Stimulated activated CD4-positive, alpha-beta T cell treated with anti-CD3 and anti-CD28 coated beads, Interleukin-15, amount 100 ng/mL, for 48 hours (primary cell): Measurements from ENCODE around the gene BMAL1.

ENCODE experiments used
- DNase-seq, 2 donors: peaks; one replicate each; pipeline ENCODE4 v3.0.0-alpha.2; 2020; ENCODE audit warnings: low read depth in 2 of 2

Gene BMAL1

DNA sequence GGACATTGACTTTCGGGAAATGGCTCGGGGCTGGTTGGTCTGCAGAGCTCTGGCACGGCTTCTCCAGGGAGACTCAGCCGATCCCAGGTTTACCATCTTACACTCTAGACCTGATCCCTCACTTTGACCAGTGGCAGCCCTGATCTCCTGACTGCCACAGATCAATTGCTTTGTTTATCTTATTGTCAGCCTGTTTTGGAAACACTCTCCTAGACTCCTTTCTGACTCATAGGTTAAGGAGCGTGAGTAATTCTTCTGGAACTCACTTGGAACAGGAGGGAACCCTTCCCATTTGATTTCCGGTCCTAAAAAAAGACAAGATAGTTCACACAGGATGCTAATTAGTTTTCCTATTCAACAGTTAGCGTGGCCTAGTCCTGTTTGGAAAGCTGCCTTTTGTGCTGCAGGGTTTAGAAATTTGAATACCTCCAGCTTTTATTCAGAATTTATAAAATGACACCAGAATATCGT lies 16.0 kb upstream of the BMAL1 start:
- DNase-seq: no peak

- no peak for DNase-seq
Measured at GRCh38 chr11:13262096-13262495, 15.5 kb upstream of the BMAL1 start.

DNA sequence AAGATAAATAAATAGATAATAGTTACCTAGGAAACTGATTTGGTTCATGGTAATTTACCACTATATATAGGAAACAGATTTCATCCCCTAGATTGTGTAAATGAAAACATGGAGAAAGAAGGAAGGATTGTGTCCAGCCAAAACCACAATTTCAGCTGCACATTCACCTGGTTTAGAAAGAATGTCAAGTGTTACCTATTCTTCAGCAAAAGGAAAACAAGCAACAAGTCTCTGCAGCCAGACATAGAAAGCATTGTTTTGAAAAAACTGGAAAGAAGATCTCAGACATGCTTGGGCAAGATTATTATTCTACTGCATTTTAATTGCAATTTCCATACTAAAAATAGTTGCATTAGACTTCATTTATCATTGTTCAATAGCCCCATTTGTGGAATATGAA lies 8.8 kb upstream of the BMAL1 start:
- DNase-seq: no peak

DNA sequence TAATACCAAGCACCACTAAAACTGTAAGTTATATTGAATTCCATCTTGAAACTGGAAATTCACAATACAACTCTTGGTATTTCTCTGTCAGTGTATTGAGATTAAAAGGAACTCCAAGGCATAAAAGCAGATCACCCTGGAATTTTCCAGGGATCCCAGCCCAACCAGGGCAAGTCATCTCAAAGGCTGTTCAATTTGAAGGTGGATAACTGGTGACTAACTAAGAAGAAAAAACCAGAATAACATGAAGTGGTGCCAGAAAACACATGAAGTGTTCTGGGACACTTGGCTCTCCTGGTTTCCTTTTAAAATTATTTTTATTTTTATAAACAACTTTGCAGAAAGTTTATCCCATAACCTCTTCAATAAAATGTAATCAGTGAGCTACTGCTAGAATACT lies 7.8 kb upstream of the BMAL1 start:
- no peak for DNase-seq

DNA sequence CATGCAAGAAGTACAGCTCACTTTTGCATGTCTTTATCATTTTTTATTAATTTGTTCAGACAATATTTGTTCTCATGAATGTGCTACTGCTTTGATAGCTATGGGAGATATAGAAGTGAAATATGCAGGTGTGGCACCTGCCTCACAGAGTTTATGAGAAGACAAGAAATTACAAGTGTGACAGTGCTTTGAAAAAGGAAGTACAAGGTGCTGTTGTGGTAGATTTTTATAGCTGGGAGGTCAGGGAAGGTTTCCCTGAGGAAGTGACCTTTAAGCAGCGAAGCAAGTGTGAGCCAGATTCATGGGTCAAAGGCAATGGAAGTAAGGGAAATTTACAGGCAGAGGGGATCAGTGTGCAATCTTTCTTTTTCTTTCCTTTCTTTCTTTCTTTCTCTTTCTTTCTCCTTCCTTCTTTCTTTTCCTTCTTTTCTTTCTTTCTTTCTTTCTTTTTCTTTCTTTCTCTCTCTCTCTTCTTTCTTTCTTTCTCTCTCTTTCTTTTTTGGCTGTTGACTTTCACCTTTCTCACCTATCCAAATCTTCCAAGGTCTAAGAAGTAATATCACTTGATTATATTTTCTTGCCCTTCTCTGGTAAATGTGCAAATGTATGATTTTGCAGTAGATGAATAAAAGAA lies 6.4 kb upstream of the BMAL1 start:
- DNase-seq: no peak

GRCh38 chr11:13276454-13276831 lies 1.1 kb upstream of the BMAL1 start:
- DNase-seq: no peak

- DNase-seq: peak; percentile 95 to 96
Measured at GRCh38 chr11:13276832-13277767, 490 bp upstream of the BMAL1 start.

DNA sequence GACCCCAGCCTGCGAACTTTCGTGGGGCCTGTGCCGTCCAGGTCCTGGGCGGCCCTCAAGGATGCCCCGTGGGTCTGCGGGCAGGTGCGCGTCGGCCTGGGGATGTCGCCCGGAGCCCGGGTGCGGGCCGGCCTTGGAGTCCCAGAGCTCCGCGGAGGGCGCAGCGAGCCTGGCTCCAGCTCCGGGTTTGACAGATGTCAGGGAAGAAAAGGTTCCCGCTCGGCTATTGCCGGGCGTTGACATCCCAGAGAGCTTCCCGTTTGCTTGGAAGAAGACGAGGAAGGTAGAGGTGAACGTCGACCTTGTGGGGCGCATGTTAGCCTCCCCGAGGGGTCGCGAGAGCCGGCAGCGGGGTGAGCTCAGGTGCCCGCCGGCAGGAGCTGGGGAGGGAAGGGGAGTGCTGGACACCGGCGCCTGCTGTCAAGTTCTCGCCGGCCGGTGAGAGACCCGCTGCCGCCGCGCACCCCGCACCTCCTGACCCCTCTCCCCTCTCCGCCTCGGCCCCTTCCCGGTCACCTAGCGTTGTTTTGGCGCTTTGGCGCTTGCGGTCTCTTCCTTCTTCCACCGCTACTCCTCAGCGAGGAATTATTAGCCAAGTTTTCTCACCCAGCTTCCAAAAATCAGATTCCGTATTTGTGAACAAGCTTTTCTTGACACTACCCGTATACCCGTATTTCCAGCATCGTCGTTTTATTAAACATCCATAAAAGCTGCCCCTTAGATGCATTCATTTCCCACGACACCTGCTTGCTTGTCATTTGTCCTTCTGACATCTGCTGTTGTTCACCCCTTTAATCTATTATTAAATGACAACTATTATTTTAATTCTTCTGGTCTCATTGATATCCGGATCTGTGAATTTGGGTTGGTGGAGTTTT lies 1.3 kb downstream of the BMAL1 start:
- no peak for DNase-seq

GRCh38 chr11:13279487-13279834 lies 1.9 kb downstream of the BMAL1 start:
- no peak for DNase-seq

- DNase-seq: no peak
Measured at GRCh38 chr11:13280092-13280722, 2.6 kb downstream of the BMAL1 start.

DNA sequence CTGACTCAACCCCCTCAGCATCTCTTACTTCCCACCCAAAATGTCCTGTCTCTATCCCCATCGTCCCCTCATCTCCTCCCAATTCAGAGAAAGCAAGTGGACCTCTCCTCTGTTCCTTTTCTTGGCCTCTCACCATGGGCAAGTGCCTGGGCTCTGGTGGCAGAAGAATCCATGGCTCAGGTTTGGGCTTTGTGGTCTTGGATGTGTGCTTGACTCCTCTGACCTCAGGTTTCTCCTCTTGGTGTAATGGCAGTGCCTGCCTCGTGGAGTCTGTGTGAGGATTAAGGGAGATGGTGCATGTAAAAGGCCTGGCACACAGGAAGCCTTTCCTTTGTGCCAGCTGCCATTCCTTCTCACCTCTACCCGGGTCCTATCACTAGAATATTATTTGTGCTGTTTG lies 3.2 kb downstream of the BMAL1 start:
- no peak for DNase-seq

GRCh38 chr11:13283636-13284035 lies 6.0 kb downstream of the BMAL1 start:
- DNase-seq: no peak

GRCh38 chr11:13284776-13285588 lies 7.4 kb downstream of the BMAL1 start:
- no peak for DNase-seq

DNA sequence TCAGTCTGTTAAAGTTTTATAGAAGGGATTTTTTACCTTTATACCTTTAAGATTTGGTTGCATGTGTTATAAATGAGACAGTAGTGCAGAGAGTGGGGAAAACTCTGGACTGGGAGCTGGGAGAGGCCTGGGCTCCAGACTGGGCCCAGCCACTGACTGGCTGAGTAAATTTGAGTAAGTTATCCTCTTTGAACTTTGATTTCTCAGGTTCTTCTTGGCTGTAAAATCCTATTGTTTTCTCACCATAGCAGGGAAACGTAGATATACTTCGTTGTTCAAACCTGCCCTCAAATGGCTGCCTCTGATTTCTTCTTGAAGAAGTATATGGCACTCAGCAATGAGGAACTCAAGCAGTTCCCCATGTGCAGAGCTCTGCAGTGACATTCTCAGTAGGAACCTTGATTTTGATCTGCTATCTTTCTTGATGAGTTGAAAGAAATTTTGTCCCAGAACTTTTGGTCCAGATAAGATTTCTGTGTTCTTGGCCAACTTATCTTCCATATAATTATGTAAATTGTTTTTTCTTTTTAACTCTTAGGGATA lies 8.8 kb downstream of the BMAL1 start:
- DNase-seq: no peak

GRCh38 chr11:13287036-13287435 lies 9.4 kb downstream of the BMAL1 start:
- peak; percentile 30 to 44 for DNase-seq

- no peak for DNase-seq
Measured at GRCh38 chr11:13287681-13288080, 10.1 kb downstream of the BMAL1 start.

DNA sequence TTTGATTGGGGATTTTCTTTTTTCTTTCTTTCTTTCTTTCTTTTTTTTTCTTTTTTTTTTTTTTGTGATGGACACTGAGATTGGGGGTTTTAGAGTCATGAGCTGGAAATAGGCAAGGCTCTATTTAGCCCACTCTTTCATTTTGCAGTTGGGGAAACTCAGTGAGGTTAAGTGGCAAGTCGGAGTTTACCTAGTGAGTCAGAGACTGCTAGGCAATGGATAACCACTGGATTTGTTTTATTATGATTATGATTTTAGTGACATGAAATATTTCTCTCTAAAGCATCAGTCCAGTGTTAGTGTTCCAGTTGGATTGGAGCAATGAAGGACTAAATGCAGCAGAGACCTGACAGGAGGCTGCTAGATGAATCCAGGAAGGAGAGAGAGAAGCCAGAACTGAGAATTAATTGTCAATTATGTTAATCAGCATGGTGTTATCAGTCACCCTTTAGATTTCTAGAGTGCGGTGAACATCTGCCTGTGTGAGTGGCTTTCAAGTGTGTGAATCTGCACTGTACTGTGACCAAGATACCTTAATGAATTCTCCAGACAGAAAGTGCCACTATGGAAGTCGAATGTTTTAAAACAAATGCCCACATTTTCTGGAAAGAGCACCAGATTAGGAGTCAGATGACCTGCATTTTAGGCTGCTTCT lies 10.9 kb downstream of the BMAL1 start:
- no peak for DNase-seq

DNA sequence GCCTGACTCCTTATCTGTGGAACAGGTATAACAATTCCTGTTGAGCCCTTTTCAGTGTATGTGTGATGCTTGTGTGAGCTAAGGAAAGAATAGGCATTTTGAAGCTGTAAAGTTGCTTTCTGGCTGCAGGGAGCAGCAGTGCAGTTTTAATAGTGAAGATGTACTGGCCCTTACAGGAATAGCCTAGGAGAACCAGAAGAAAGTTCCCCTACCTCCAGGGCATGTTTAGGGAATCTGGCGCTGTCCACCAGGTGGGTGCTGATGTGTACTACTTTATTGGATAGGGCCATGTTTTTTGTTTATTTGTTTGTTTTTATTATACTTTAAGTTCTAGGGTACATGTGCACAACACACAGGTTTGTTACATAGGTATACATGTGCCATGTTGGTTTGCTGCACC lies 11.5 kb downstream of the BMAL1 start:
- DNase-seq: no peak

DNA sequence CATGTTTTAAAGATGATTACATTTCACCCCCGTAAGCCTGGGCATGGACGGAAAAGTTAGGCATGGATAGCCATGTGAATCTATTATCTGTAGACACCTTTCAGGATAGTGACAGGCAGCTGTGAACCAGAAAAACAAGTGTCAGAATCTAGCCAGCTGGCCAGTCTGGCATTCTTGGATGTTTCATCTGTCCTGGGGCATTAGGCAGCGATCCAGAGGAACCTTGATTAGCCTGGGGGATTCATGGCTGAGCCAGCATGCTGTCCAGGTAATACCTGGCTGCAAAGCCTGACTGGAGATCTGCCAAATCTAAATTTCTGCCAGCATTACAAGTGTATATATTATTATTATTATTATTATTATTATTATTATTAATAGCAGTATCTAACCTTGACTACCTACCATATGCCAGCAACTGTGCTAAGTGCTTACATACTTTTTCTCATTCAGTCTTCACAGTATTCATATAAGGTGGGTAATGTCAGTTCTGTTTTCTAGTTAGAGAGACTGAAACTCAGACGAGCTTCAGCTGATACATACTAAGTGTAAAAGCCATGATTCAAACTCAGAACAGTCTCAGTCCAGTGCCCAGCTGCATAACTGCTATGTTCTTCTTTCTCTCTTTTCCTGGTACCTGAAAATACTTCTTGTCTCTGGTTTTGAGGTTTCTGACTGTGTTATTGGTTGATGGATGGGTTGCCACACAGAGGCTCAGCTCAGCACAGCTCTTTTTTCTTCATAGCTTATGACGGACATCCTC lies 12.8 kb downstream of the BMAL1 start:
- no peak for DNase-seq
